ENCODE data around the gene PTP4A2. TPM values are rescaled to one million over a fixed set of nuclear protein-coding genes. Genes with fewer than 3 reads are reported as not detected.
"Not testable (repeated sequence)": the region's sequence is repeated elsewhere in the genome, so short reads cannot be mapped to it uniquely, and the experiment has no call there.

PTP4A2 gene
- polyA plus RNA-seq, 1 of the 3 experiments (the other 2 are of a cell fraction) = 41.7 TPM

DNA sequence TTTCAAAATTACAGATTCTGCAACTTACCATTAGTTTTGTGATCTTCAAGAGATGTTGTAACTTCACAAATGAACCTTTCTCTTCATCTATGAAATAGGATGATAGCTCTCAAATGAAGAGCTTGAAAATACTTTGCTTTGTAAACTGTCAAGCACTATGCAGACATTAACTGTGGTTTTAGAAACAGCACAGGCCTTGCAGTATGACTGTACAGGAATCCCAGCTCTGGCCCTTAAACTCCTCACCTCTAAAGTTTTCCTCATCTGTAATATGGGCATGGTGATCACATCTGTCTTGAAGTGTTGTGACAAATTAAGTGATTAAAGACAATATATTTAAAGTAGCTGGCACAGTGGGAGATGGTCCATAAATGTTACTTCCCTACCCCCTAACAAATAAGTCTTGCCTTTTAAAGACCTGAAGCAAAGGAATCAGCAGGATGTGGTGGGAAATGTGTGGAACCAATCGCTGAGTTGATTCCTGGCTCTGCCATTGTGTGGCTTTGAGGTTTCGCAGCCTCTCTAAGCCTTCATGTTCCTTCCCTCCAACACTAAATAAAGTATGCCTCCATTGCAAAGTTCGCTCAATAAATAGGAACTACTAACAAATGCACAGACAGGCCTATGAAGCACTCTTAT is 5.5 kb upstream of the PTP4A2 start:
- H3K4me3 ChIP-seq (ENCODE audit: low read depth in 2 of 2, low read length in 1 of 2) = no peak overlapping the region
- no peak for DNase-seq
- H3K36me3 ChIP-seq (replicated peaks in 1 of 2; ENCODE audit: control insufficient read depth in 1 of 2, insufficient read depth in 2 of 2, low read length in 1 of 2) = no peaks in the 10 kb centered on the region
- peaks cover 5% of the 10 kb centered on the region for H3F3A ChIP-seq (replicated peaks; ENCODE audit: insufficient read depth)
- CTCF ChIA-PET = interaction anchor here (2.5 to 3.8 kb wide), 2 partner anchors 21 to 154 kb away, joined by 10 to 24 read pairs; no protein-coding TSS in a partner anchor
- no peak for TF ChIP-seq YY1 (IDR thresholded peaks at IDR 0.05; ENCODE audit: low read depth)
- TF ChIP-seq, protein P1, sequence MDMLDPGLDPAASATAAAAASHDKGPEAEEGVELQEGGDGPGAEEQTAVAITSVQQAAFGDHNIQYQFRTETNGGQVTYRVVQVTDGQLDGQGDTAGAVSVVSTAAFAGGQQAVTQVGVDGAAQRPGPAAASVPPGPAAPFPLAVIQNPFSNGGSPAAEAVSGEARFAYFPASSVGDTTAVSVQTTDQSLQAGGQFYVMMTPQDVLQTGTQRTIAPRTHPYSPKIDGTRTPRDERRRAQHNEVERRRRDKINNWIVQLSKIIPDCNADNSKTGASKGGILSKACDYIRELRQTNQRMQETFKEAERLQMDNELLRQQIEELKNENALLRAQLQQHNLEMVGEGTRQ (IDR thresholded peaks at IDR 0.05; ENCODE audit: borderline replicate concordance, low read depth, low read length) = no peak
- TF ChIP-seq, protein P2, sequence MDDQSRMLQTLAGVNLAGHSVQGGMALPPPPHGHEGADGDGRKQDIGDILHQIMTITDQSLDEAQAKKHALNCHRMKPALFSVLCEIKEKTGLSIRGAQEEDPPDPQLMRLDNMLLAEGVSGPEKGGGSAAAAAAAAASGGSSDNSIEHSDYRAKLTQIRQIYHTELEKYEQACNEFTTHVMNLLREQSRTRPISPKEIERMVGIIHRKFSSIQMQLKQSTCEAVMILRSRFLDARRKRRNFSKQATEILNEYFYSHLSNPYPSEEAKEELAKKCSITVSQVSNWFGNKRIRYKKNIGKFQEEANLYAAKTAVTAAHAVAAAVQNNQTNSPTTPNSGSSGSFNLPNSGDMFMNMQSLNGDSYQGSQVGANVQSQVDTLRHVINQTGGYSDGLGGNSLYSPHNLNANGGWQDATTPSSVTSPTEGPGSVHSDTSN (IDR thresholded peaks at IDR 0.05) = no peak
- no peak for TF ChIP-seq ELF1 (IDR thresholded peaks at IDR 0.05)
- no peak for TF ChIP-seq MXI1 (IDR thresholded peaks at IDR 0.05; ENCODE audit: low read depth, low read length)
- no peak for TF ChIP-seq GATA2 (CRISPR knock-in tag; IDR thresholded peaks at IDR 0.05)
- no peak for TF ChIP-seq RFX5 (IDR thresholded peaks at IDR 0.05; ENCODE audit: low read length)
- no peak for TF ChIP-seq EZH2phosphoT487 (IDR thresholded peaks at IDR 0.05; ENCODE audit: borderline replicate concordance, low read depth)
- no peak for TF ChIP-seq GABPA (IDR thresholded peaks at IDR 0.05; ENCODE audit: low read depth)
- TF ChIP-seq MEF2A (IDR thresholded peaks at IDR 0.05; ENCODE audit: borderline replicate concordance, low read depth) = no peak
- TF ChIP-seq NRF1 (IDR thresholded peaks at IDR 0.05; ENCODE audit: low read depth, low read length) = no peak
- TF ChIP-seq NFIC (IDR thresholded peaks at IDR 0.05; ENCODE audit: borderline replicate concordance) = no peak
- TF ChIP-seq, protein P3, sequence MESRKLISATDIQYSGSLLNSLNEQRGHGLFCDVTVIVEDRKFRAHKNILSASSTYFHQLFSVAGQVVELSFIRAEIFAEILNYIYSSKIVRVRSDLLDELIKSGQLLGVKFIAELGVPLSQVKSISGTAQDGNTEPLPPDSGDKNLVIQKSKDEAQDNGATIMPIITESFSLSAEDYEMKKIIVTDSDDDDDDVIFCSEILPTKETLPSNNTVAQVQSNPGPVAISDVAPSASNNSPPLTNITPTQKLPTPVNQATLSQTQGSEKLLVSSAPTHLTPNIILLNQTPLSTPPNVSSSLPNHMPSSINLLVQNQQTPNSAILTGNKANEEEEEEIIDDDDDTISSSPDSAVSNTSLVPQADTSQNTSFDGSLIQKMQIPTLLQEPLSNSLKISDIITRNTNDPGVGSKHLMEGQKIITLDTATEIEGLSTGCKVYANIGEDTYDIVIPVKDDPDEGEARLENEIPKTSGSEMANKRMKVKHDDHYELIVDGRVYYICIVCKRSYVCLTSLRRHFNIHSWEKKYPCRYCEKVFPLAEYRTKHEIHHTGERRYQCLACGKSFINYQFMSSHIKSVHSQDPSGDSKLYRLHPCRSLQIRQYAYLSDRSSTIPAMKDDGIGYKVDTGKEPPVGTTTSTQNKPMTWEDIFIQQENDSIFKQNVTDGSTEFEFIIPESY (IDR thresholded peaks at IDR 0.05; ENCODE audit: borderline replicate concordance, low read depth) = no peak
- TF ChIP-seq TCF12 (IDR thresholded peaks at IDR 0.05) = no peak
- no peak for TF ChIP-seq FOXM1 (IDR thresholded peaks at IDR 0.05; ENCODE audit: low read depth)
- TF ChIP-seq FOSL2 (IDR thresholded peaks at IDR 0.05; ENCODE audit: borderline replicate concordance, low read depth) = no peak
- no peak for TF ChIP-seq RAD21 (IDR thresholded peaks at IDR 0.05; ENCODE audit: low read length)
- no peak for TF ChIP-seq TAF1 (IDR thresholded peaks at IDR 0.05; ENCODE audit: borderline replicate concordance, low read depth, low read length)
- H2AFZ ChIP-seq (ENCODE audit: low read depth) = no peak overlapping the region
- no peak overlapping the region for H3K9ac ChIP-seq
- H3K4me2 ChIP-seq = no peak overlapping the region
- peaks cover 2 to 12% of the 10 kb centered on the region in 2 experiments; a peak in 3 of 4 replicates for H3K4me1 ChIP-seq (ENCODE audit: control insufficient read depth in 1 of 2, insufficient read depth in 2 of 2, low read depth in 1 of 2, low read length in 1 of 2)
- WGBS (ENCODE audit: low lambda C conversion rate) = 91% methylated on average over 3 of the region's 3 CpGs
- H3K9me2 ChIP-seq = no peaks in the 10 kb centered on the region
- no peaks in the 10 kb centered on the region for H3K79me2 ChIP-seq (ENCODE audit: insufficient read depth)
- H3K9me3 ChIP-seq = no peaks in the 10 kb centered on the region
- no peaks in the 10 kb centered on the region for H3K27me3 ChIP-seq (ENCODE audit: insufficient read depth)
- no peaks in the 10 kb centered on the region for H4K20me1 ChIP-seq (ENCODE audit: insufficient read depth)
- POLR2A ChIA-PET = no interaction called here
- no peak overlapping the region for H3K27ac ChIP-seq (ENCODE audit: low read depth in 2 of 2, low read length in 1 of 2)

DNA sequence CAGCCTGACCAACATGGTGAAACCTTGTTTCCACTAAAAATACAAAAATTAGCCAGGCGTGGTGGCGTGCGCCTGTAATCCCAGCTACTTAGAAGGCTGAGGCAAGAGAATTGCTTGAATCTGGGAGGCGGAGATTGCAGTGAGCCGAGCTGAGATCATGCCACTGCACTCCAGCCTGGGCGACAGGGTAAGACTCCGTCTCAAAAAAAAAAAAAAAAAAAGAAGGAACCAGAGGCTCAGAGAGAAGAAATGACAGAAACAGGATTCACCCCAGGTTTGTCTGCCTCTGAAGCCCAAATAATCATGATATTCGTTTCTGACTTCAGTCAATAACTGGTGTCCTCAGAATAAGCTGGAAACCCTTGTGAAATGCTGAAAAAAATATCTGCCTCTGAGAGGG is 3.9 kb upstream of the PTP4A2 start:
- POLR2A ChIA-PET, H3K4me2 ChIP-seq: not testable (repeated sequence)
- 90% methylated on average over 8 of the region's 8 CpGs for WGBS (ENCODE audit: low lambda C conversion rate)

More for the DNA sequence above, 3.9 kb upstream of the PTP4A2 start:
- CTCF ChIA-PET = interaction anchor here (2.5 to 3.8 kb wide), 2 partner anchors 22 to 152 kb away, joined by 10 to 24 read pairs; no protein-coding TSS in a partner anchor
- not testable (repeated sequence) for DNase-seq; H3K79me2 ChIP-seq (ENCODE audit: insufficient read depth); H3F3A ChIP-seq (replicated peaks; ENCODE audit: insufficient read depth); H3K27me3 ChIP-seq (ENCODE audit: insufficient read depth); H2AFZ ChIP-seq (ENCODE audit: low read depth); H4K20me1 ChIP-seq (ENCODE audit: insufficient read depth); H3K9me3 ChIP-seq; H3K9ac ChIP-seq; H3K9me2 ChIP-seq; H3K4me3 ChIP-seq (ENCODE audit: low read depth in 2 of 2, low read length in 1 of 2); H3K27ac ChIP-seq (ENCODE audit: low read depth in 2 of 2, low read length in 1 of 2); H3K36me3 ChIP-seq (replicated peaks in 1 of 2; ENCODE audit: control insufficient read depth in 1 of 2, insufficient read depth in 2 of 2, low read length in 1 of 2)
- H3K4me1 ChIP-seq (ENCODE audit: control insufficient read depth in 1 of 2, insufficient read depth in 2 of 2, low read depth in 1 of 2, low read length in 1 of 2) = peaks cover 4 to 13% of the 10 kb centered on the region in 2 experiments; a peak in 3 of 4 replicates

Measured in SK-N-SH (cell line).